ENCODE results near the gene CAND2.

DNA sequence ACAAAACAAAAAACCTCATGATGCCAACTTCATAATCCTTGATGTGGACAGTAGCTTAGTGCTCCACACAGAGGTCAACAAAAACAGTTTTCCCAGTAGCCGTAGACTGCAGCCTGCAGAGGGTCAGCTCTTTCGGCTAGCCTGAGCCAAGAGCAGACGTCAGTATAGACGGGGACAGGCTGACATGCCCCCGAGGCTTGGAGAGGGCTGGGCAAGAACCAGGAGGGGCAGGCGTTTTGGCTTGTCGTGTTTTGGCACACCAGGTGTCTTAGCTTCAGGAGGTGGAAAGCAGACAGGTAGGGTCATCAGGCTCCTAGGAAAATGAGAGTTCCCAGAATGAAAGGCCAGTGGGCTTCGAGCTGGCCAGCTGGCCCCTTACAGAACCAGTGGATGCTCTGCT lies 21.8 kb downstream of the CAND2 start:
- no peak for TF ChIP-seq EZH2phosphoT487 (IDR thresholded peaks at IDR 0.05; ENCODE audit: insufficient read depth, low read depth)
- TF ChIP-seq EZH2 (IDR thresholded peaks at IDR 0.05; ENCODE audit: insufficient read depth, poor library complexity, severe bottlenecking) = no peak
